Measurements from ENCODE around the gene ENPP5. TPM values are rescaled to one million over a fixed set of nuclear protein-coding genes. Genes with fewer than 3 reads are reported as not detected.
"Not testable (repeated sequence)": the region's sequence is repeated elsewhere in the genome, so short reads cannot be mapped to it uniquely, and the experiment has no call there.

ENPP5 gene
- total RNA-seq, 1 donor from 2014 or later: not detected

GRCh38 chr6:46137387-46137786 lies 33.4 kb downstream of the ENPP5 start:
- H3K9me3 Mint-ChIP-seq (ENCODE audit: unreplicated experiment): no peaks in the 10 kb centered on the region
- no peak overlapping the region for H3K4me3 Mint-ChIP-seq (ENCODE audit: unreplicated experiment)
- no peaks in the 10 kb centered on the region for H3K4me1 Mint-ChIP-seq (ENCODE audit: unreplicated experiment)
- H3K27me3 Mint-ChIP-seq (ENCODE audit: unreplicated experiment): peaks cover 59% of the 10 kb centered on the region
- DNase-seq (ENCODE audit: extremely low spot score, unreplicated experiment): no peak
- H3K36me3 Mint-ChIP-seq (ENCODE audit: unreplicated experiment): no peaks in the 10 kb centered on the region
- H3K27ac Mint-ChIP-seq (ENCODE audit: unreplicated experiment): no peak overlapping the region
- TF ChIP-seq CTCF (IDR thresholded peaks at IDR 0.05): no peak

- TF ChIP-seq CTCF (IDR thresholded peaks at IDR 0.05): no peak
- no peaks in the 10 kb centered on the region for H3K4me1 Mint-ChIP-seq (ENCODE audit: unreplicated experiment)
- peaks cover 57% of the 10 kb centered on the region for H3K27me3 Mint-ChIP-seq (ENCODE audit: unreplicated experiment)
- H3K27ac Mint-ChIP-seq (ENCODE audit: unreplicated experiment): no peak overlapping the region
- DNase-seq (ENCODE audit: extremely low spot score, unreplicated experiment): no peak
- H3K9me3 Mint-ChIP-seq (ENCODE audit: unreplicated experiment): no peaks in the 10 kb centered on the region
- H3K36me3 Mint-ChIP-seq (ENCODE audit: unreplicated experiment): no peaks in the 10 kb centered on the region
- no peak overlapping the region for H3K4me3 Mint-ChIP-seq (ENCODE audit: unreplicated experiment)
Measured at GRCh38 chr6:46136831-46137230, 33.9 kb downstream of the ENPP5 start.

- H3K4me3 Mint-ChIP-seq (ENCODE audit: unreplicated experiment): no peak overlapping the region
- H3K27ac Mint-ChIP-seq (ENCODE audit: unreplicated experiment): no peak overlapping the region
- TF ChIP-seq CTCF (IDR thresholded peaks at IDR 0.05): no peak
- H3K36me3 Mint-ChIP-seq (ENCODE audit: unreplicated experiment): no peaks in the 10 kb centered on the region
- H3K4me1 Mint-ChIP-seq (ENCODE audit: unreplicated experiment): no peaks in the 10 kb centered on the region
- no peak for DNase-seq (ENCODE audit: extremely low spot score, unreplicated experiment)
- H3K9me3 Mint-ChIP-seq (ENCODE audit: unreplicated experiment): no peaks in the 10 kb centered on the region
- H3K27me3 Mint-ChIP-seq (ENCODE audit: unreplicated experiment): peaks cover 57% of the 10 kb centered on the region
Measured at GRCh38 chr6:46135176-46135575, 35.6 kb downstream of the ENPP5 start.

GRCh38 chr6:46134216-46134615 lies 36.6 kb downstream of the ENPP5 start:
- H3K4me3 Mint-ChIP-seq (ENCODE audit: unreplicated experiment): no peak overlapping the region
- H3K4me1 Mint-ChIP-seq (ENCODE audit: unreplicated experiment): peaks cover 7% of the 10 kb centered on the region
- no peaks in the 10 kb centered on the region for H3K36me3 Mint-ChIP-seq (ENCODE audit: unreplicated experiment)
- TF ChIP-seq CTCF (IDR thresholded peaks at IDR 0.05): no peak
- no peaks in the 10 kb centered on the region for H3K9me3 Mint-ChIP-seq (ENCODE audit: unreplicated experiment)
- H3K27ac Mint-ChIP-seq (ENCODE audit: unreplicated experiment): no peak overlapping the region
- H3K27me3 Mint-ChIP-seq (ENCODE audit: unreplicated experiment): peaks cover 63% of the 10 kb centered on the region
- DNase-seq (ENCODE audit: extremely low spot score, unreplicated experiment): no peak

GRCh38 chr6:46131291-46131690 lies 39.5 kb downstream of the ENPP5 start:
- not testable (repeated sequence) for H3K4me1 Mint-ChIP-seq (ENCODE audit: unreplicated experiment); H3K9me3 Mint-ChIP-seq (ENCODE audit: unreplicated experiment); DNase-seq (ENCODE audit: extremely low spot score, unreplicated experiment); H3K27ac Mint-ChIP-seq (ENCODE audit: unreplicated experiment); H3K36me3 Mint-ChIP-seq (ENCODE audit: unreplicated experiment); H3K4me3 Mint-ChIP-seq (ENCODE audit: unreplicated experiment)
- peaks cover 57% of the 10 kb centered on the region for H3K27me3 Mint-ChIP-seq (ENCODE audit: unreplicated experiment)

GRCh38 chr6:46130666-46131065 lies 40.1 kb downstream of the ENPP5 start:
- H3K27ac Mint-ChIP-seq (ENCODE audit: unreplicated experiment): no peak overlapping the region
- no peak overlapping the region for H3K4me3 Mint-ChIP-seq (ENCODE audit: unreplicated experiment)
- DNase-seq (ENCODE audit: extremely low spot score, unreplicated experiment): no peak
- no peak for TF ChIP-seq CTCF (IDR thresholded peaks at IDR 0.05)
- no peaks in the 10 kb centered on the region for H3K36me3 Mint-ChIP-seq (ENCODE audit: unreplicated experiment)
- H3K27me3 Mint-ChIP-seq (ENCODE audit: unreplicated experiment): peaks cover 56% of the 10 kb centered on the region
- no peaks in the 10 kb centered on the region for H3K9me3 Mint-ChIP-seq (ENCODE audit: unreplicated experiment)
- H3K4me1 Mint-ChIP-seq (ENCODE audit: unreplicated experiment): peaks cover 7% of the 10 kb centered on the region
